Loucy (cell line): ENCODE results near the gene DNM1.

ENCODE experiments used
- H2AFZ ChIP-seq: fragments of 200-600 bp; sonication (generic); 2 replicates; pipeline ENCODE4 v1.6.0; 2016; ENCODE audit warnings: antibody characterized with exemption, mild to moderate bottlenecking, low read length, moderate library complexity
- H3F3A ChIP-seq: fragments of 200-600 bp; 2 replicates; pipeline ENCODE4 v1.6.0; 2016; ENCODE audit warnings: antibody characterized with exemption, low read depth, mild to moderate bottlenecking
- H3K27me3 ChIP-seq: fragments of 200-600 bp; sonication (generic); 2 replicates; pipeline ENCODE4 v1.6.1; 2014; ENCODE audit warnings: low read length, mild to moderate bottlenecking; ENCODE audit not compliant: insufficient read depth, poor library complexity, severe bottlenecking
- H3K36me3 ChIP-seq: fragments of 200-600 bp; sonication (generic); 2 replicates; pipeline ENCODE4 v1.6.1; 2016; ENCODE audit warnings: low read length; ENCODE audit not compliant: insufficient read depth
- H3K4me1 ChIP-seq: fragments of 200-600 bp; sonication (generic); 2 replicates; pipeline ENCODE4 v1.5.1; 2014; ENCODE audit warnings: low read length, mild to moderate bottlenecking; ENCODE audit not compliant: insufficient read depth, poor library complexity, severe bottlenecking
- H3K4me2 ChIP-seq: fragments of 200-600 bp; sonication (generic); 2 replicates; pipeline ENCODE4 v1.6.0; 2014; ENCODE audit warnings: antibody characterized with exemption, low read length, low read depth, mild to moderate bottlenecking; ENCODE audit not compliant: poor library complexity, severe bottlenecking
- H3K4me3 ChIP-seq: fragments of 200-600 bp; sonication (generic); 2 replicates; pipeline ENCODE4 v1.5.1; 2014; ENCODE audit warnings: low read length, mild to moderate bottlenecking, mixed read lengths; ENCODE audit not compliant: poor library complexity, severe bottlenecking
- H3K79me2 ChIP-seq: fragments of 200-600 bp; sonication (generic); 2 replicates; pipeline ENCODE4 v1.6.1; 2014; ENCODE audit warnings: low read length; ENCODE audit not compliant: insufficient read depth
- H3K9ac ChIP-seq: fragments of 200-600 bp; sonication (generic); 2 replicates; pipeline ENCODE4 v1.6.0; 2014; ENCODE audit warnings: mild to moderate bottlenecking, low read depth, low read length, moderate library complexity; ENCODE audit not compliant: poor library complexity, severe bottlenecking
- H3K9me2 ChIP-seq: fragments of 200-600 bp; sonication (generic); replicated peaks from 2 replicates; pipeline ENCODE4 v1.6.1; 2016; ENCODE audit warnings: low read depth, low read length, mixed read lengths
- H3K9me3 ChIP-seq: fragments of 200-600 bp; sonication (generic); 2 replicates; pipeline ENCODE4 v1.6.1; 2014; ENCODE audit warnings: mild to moderate bottlenecking, antibody characterized with exemption, low read length, low read depth; ENCODE audit not compliant: insufficient read depth
- H4K20me1 ChIP-seq: fragments of 200-600 bp; sonication (generic); 2 replicates; pipeline ENCODE4 v1.6.0; 2014; ENCODE audit warnings: antibody characterized with exemption, low read length, mild to moderate bottlenecking; ENCODE audit not compliant: insufficient read depth, poor library complexity, severe bottlenecking
- CTCF ChIP-seq: fragments of 200-600 bp; sonication (generic); conservative IDR thresholded peaks from 2 replicates; pipeline ENCODE4 v1.5.1; 2014; ENCODE audit warnings: mild to moderate bottlenecking, antibody characterized with exemption, low read length
- EZH2phosphoT487 ChIP-seq: fragments of 200-600 bp; IDR thresholded peaks from 2 replicates; pipeline ENCODE4 v1.6.1; 2018; ENCODE audit warnings: antibody characterized with exemption, mild to moderate bottlenecking, moderate library complexity, borderline replicate concordance

DNM1 gene

GRCh38 chr9:128280084-128280622 lies 77.0 kb downstream of the DNM1 start:
- Histone ChIP-seq H4K20me1 (peaks cover 3% of the 10 kb centered on the region), H3K4me1 (peaks cover 9% of the 10 kb centered on the region), H3K9ac (no peak overlapping the region)

GRCh38 chr9:128282500-128282899 lies 79.3 kb downstream of the DNM1 start:
- Histone ChIP-seq H3K79me2 (no peaks in the 10 kb centered on the region), H3K9me3 (no peaks in the 10 kb centered on the region), H3F3A (no peaks in the 10 kb centered on the region), H4K20me1 (no peaks in the 10 kb centered on the region), H3K9me2 (no peaks in the 10 kb centered on the region), H2AFZ (no peak overlapping the region), H3K4me1 (no peaks in the 10 kb centered on the region), H3K4me2 (no peak overlapping the region), H3K4me3 (no peak overlapping the region), H3K9ac (no peak overlapping the region), H3K36me3 (no peaks in the 10 kb centered on the region), H3K27me3 (no peaks in the 10 kb centered on the region)
- TF ChIP-seq CTCF (no peak), EZH2phosphoT487 (no peak)

More at GRCh38 chr9:128280084-128280622, 77.0 kb downstream of the DNM1 start:
- Histone ChIP-seq H3K4me2 (no peak overlapping the region), H3K36me3 (no peaks in the 10 kb centered on the region), H3K79me2 (peaks cover 14% of the 10 kb centered on the region), H3K9me2 (no peaks in the 10 kb centered on the region), H3K9me3 (no peaks in the 10 kb centered on the region), H3K27me3 (no peaks in the 10 kb centered on the region), H3K4me3 (no peak overlapping the region), H2AFZ (no peak overlapping the region), H3F3A (no peaks in the 10 kb centered on the region)
- no peak for TF ChIP-seq CTCF
- TF ChIP-seq EZH2phosphoT487, result no peak

- Histone ChIP-seq H3K4me2 (no peak overlapping the region), H3K36me3 (no peaks in the 10 kb centered on the region), H4K20me1 (no peaks in the 10 kb centered on the region), H3K4me3 (no peak overlapping the region), H3K9me2 (no peaks in the 10 kb centered on the region), H3F3A (no peaks in the 10 kb centered on the region), H3K9ac (no peak overlapping the region), H3K79me2 (no peaks in the 10 kb centered on the region), H3K4me1 (peaks cover 4% of the 10 kb centered on the region), H3K9me3 (no peaks in the 10 kb centered on the region), H3K27me3 (no peaks in the 10 kb centered on the region), H2AFZ (no peak overlapping the region)
- no peak for TF ChIP-seq CTCF
- TF ChIP-seq EZH2phosphoT487, result no peak
Observed at GRCh38 chr9:128285033-128285784, 82.0 kb downstream of the DNM1 start.
